ENCODE results near the gene NUDT5.

Gene NUDT5

DNA sequence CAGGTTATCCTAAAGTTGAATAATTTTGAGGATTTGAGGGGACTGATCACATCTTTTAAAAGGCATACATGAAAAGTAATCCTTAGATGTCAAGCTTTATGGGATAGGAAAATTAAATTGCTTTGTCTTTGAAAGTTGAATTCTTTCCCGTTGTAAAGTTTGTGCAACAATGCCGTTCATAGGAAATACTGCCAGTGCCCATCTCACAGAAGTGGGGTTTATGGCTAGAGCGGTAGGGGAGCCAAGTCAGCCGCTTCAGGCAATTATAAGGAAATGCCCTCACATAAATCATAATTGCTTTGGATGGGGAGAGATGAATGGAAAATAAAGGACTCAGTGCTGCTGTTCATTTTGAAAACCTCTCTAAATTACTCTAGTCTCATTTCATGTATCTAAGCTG lies 18.4 kb upstream of the NUDT5 start:
- no peak overlapping the region for H3K4me3 ChIP-seq (ENCODE audit: low read length)
- TF ChIP-seq, protein P1, sequence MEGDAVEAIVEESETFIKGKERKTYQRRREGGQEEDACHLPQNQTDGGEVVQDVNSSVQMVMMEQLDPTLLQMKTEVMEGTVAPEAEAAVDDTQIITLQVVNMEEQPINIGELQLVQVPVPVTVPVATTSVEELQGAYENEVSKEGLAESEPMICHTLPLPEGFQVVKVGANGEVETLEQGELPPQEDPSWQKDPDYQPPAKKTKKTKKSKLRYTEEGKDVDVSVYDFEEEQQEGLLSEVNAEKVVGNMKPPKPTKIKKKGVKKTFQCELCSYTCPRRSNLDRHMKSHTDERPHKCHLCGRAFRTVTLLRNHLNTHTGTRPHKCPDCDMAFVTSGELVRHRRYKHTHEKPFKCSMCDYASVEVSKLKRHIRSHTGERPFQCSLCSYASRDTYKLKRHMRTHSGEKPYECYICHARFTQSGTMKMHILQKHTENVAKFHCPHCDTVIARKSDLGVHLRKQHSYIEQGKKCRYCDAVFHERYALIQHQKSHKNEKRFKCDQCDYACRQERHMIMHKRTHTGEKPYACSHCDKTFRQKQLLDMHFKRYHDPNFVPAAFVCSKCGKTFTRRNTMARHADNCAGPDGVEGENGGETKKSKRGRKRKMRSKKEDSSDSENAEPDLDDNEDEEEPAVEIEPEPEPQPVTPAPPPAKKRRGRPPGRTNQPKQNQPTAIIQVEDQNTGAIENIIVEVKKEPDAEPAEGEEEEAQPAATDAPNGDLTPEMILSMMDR (conservative IDR thresholded peaks at IDR 0.05; ENCODE audit: low read length) = no peak
- no peak for DNase-seq (ENCODE audit: low read depth)

- DNase-seq (ENCODE audit: low read depth) = no peak
- H3K4me3 ChIP-seq (ENCODE audit: low read length) = no peak overlapping the region
- TF ChIP-seq, protein P1 (conservative IDR thresholded peaks at IDR 0.05; ENCODE audit: low read length) = no peak
Observed at GRCh38 chr10:12213621-12214020, 17.9 kb upstream of the NUDT5 start.

- TF ChIP-seq, protein P1 (conservative IDR thresholded peaks at IDR 0.05; ENCODE audit: low read length) = no peak
- no peak for DNase-seq (ENCODE audit: low read depth)
- H3K4me3 ChIP-seq (ENCODE audit: low read length) = no peak overlapping the region
Observed at GRCh38 chr10:12212454-12212853, 16.8 kb upstream of the NUDT5 start.

- no peak for DNase-seq (ENCODE audit: low read depth)
- H3K4me3 ChIP-seq (ENCODE audit: low read length) = no peak overlapping the region
- TF ChIP-seq, protein P1 (conservative IDR thresholded peaks at IDR 0.05; ENCODE audit: low read length) = no peak
Observed at GRCh38 chr10:12208460-12208859, 12.8 kb upstream of the NUDT5 start.

DNA sequence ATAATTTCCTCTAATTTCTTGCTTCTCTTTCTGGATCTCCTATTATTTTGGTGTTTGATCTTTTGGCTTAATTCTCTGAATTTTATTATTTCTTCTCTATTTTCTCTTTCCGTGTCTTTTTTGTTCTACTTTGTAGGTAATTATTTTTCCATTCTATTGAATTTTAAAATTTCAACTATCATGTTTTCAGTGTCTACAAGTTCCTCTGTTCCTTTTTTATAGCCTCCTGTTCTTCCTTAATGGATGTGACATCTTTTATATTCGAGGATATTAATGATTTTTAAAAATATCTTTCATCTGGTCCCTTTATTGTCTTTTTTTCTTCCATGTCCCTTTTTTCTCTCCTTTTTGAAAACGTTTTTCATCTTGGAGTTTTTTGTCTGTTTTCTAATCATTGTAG lies 11.4 kb upstream of the NUDT5 start:
- TF ChIP-seq, protein P1 (conservative IDR thresholded peaks at IDR 0.05; ENCODE audit: low read length) = no peak
- no peak overlapping the region for H3K4me3 ChIP-seq (ENCODE audit: low read length)
- DNase-seq (ENCODE audit: low read depth) = no peak

DNA sequence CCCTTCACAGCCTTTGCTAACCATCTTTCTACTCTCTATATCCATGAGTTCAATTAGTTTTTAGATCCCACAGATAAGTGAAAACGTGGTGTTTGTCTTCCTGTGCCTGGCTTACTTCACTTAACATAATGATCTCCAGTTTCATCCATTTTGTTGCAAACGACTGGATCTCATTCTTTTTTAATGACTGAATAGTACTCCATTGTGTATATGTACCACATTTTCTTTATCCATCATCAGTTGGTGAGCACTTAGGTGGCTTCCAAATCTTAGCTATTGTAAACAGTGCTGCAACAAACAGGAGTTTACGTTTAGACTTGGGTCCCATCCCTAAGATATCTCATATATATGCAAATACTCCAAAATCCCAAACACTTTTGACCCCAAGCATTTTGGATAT lies 9.4 kb upstream of the NUDT5 start:
- DNase-seq (ENCODE audit: low read depth) = no peak
- H3K4me3 ChIP-seq (ENCODE audit: low read length) = no peak overlapping the region
- TF ChIP-seq, protein P1 (conservative IDR thresholded peaks at IDR 0.05; ENCODE audit: low read length) = no peak

GRCh38 chr10:12202226-12202625 lies 6.5 kb upstream of the NUDT5 start:
- DNase-seq (ENCODE audit: low read depth) = no peak

More at GRCh38 chr10:12202226-12202625, 6.5 kb upstream of the NUDT5 start:
- TF ChIP-seq, protein P1 (conservative IDR thresholded peaks at IDR 0.05; ENCODE audit: low read length) = no peak
- H3K4me3 ChIP-seq (ENCODE audit: low read length) = no peak overlapping the region
